ENCODE results near the gene CFTR.

- TF ChIP-seq, protein P1, sequence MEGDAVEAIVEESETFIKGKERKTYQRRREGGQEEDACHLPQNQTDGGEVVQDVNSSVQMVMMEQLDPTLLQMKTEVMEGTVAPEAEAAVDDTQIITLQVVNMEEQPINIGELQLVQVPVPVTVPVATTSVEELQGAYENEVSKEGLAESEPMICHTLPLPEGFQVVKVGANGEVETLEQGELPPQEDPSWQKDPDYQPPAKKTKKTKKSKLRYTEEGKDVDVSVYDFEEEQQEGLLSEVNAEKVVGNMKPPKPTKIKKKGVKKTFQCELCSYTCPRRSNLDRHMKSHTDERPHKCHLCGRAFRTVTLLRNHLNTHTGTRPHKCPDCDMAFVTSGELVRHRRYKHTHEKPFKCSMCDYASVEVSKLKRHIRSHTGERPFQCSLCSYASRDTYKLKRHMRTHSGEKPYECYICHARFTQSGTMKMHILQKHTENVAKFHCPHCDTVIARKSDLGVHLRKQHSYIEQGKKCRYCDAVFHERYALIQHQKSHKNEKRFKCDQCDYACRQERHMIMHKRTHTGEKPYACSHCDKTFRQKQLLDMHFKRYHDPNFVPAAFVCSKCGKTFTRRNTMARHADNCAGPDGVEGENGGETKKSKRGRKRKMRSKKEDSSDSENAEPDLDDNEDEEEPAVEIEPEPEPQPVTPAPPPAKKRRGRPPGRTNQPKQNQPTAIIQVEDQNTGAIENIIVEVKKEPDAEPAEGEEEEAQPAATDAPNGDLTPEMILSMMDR (IDR thresholded peaks at IDR 0.05), result no peak
- no peak for TF ChIP-seq EZH2 (IDR thresholded peaks at IDR 0.05)
Measured at GRCh38 chr7:117572856-117573620, 93.2 kb downstream of the CFTR start.

All from neural progenitor cell (in vitro differentiated cells).